WTC11 (cell line): ENCODE results near the gene URI1. TPM values are rescaled to one million over a fixed set of nuclear protein-coding genes. Genes with fewer than 3 reads are reported as not detected.

ENCODE experiments used
- ATAC-seq: fragments of 200-7000 bp; cut with Tn5 transposase; 2 replicates; pipeline ENCODE4 v1.10.0; 2021; ENCODE audit warnings: mild to moderate bottlenecking, moderate library complexity
- CTCF ChIA-PET: fragments of 300-600 bp; sonication (Branson Sonifier 250); formaldehyde crosslinking; loops from one replicate; lab custom pipeline; 2021; ENCODE audit warnings: antibody characterized with exemption; lab: Charles Lee
- POLR2A ChIA-PET: fragments of 350-600 bp; sonication (Branson Sonifier 250); formaldehyde crosslinking; loops from one replicate; lab custom pipeline; 2021; ENCODE audit warnings: antibody characterized with exemption; lab: Charles Lee
- DNase-seq: peaks from one replicate; pipeline ENCODE4 v3.0.0; 2021; ENCODE audit warnings: low spot score
- H3K27ac Mint-ChIP-seq: 2 replicates; pipeline ENCODE4 v1.8.0; 2021; ENCODE audit warnings: mixed read lengths
- H3K27me3 Mint-ChIP-seq: 2 replicates; pipeline ENCODE4 v1.8.0; 2021; ENCODE audit warnings: low read depth, mild to moderate bottlenecking, moderate library complexity, mixed read lengths
- H3K36me3 Mint-ChIP-seq: 2 replicates; pipeline ENCODE4 v1.8.0; 2021; ENCODE audit warnings: mixed read lengths
- H3K4me1 Mint-ChIP-seq: 2 replicates; pipeline ENCODE4 v1.8.0; 2022; ENCODE audit warnings: mixed read lengths
- H3K4me3 Mint-ChIP-seq: 2 replicates; pipeline ENCODE4 v1.8.0; 2021; ENCODE audit warnings: mild to moderate bottlenecking, moderate library complexity, mixed read lengths
- H3K9me3 Mint-ChIP-seq: 2 replicates; pipeline ENCODE4 v1.8.0; 2021; ENCODE audit warnings: mixed read lengths
- AFF4 ChIP-seq: sonication (generic); formaldehyde crosslinking; IDR thresholded peaks from 2 replicates; pipeline ENCODE4 v1.8.1; 2023; ENCODE audit warnings: mild to moderate bottlenecking, missing genetic modification reagents, borderline replicate concordance
- CREM ChIP-seq: sonication (generic); formaldehyde crosslinking; IDR thresholded peaks from 2 replicates; pipeline ENCODE4 v1.8.1; 2022; ENCODE audit warnings: mild to moderate bottlenecking, missing genetic modification reagents, moderate library complexity
- CTCF ChIP-seq: fragments of 200-600 bp; IDR thresholded peaks from 2 replicates; pipeline ENCODE4 v1.8.0; 2022; ENCODE audit warnings: antibody characterized with exemption
- EMX1 ChIP-seq: fragments of 250-450 bp; sonication (Bioruptor Pico); IDR thresholded peaks from 2 replicates; pipeline ENCODE4 v1.8.0; 2021; ENCODE audit warnings: mild to moderate bottlenecking
- FOXK1 ChIP-seq: sonication (generic); formaldehyde crosslinking; IDR thresholded peaks from 2 replicates; pipeline ENCODE4 v1.8.0; 2022; ENCODE audit warnings: mild to moderate bottlenecking, moderate library complexity, missing genetic modification reagents
- FOXP4 ChIP-seq: sonication (generic); formaldehyde crosslinking; IDR thresholded peaks from 2 replicates; pipeline ENCODE4 v1.8.0; 2022; ENCODE audit warnings: mild to moderate bottlenecking, missing genetic modification reagents
- IRF2 ChIP-seq: sonication (generic); formaldehyde crosslinking; IDR thresholded peaks from 2 replicates; pipeline ENCODE4 v1.8.0; 2022; ENCODE audit warnings: low read depth, missing genetic modification reagents, borderline replicate concordance
- MAX ChIP-seq: sonication (generic); formaldehyde crosslinking; IDR thresholded peaks from 2 replicates; pipeline ENCODE4 v1.8.0; 2022; ENCODE audit warnings: mild to moderate bottlenecking, missing genetic modification reagents
- NFE2L1 ChIP-seq: sonication (generic); formaldehyde crosslinking; IDR thresholded peaks from 2 replicates; pipeline ENCODE4 v1.8.1; 2023; ENCODE audit warnings: missing genetic modification reagents
- PREB ChIP-seq: sonication (generic); formaldehyde crosslinking; IDR thresholded peaks from 2 replicates; pipeline ENCODE4 v1.8.1; 2022; ENCODE audit warnings: mild to moderate bottlenecking, missing genetic modification reagents, moderate library complexity, borderline replicate concordance
- RORB ChIP-seq: fragments of 250-450 bp; sonication (Bioruptor Pico); IDR thresholded peaks from 2 replicates; pipeline ENCODE4 v1.9.0; 2021; ENCODE audit warnings: mild to moderate bottlenecking
- SOX15 ChIP-seq: fragments of 250-450 bp; sonication (Bioruptor Pico); IDR thresholded peaks from 2 replicates; pipeline ENCODE4 v1.9.0; 2021; ENCODE audit warnings: mild to moderate bottlenecking
- TCF7 ChIP-seq: sonication (generic); formaldehyde crosslinking; IDR thresholded peaks from 2 replicates; pipeline ENCODE4 v1.8.0; 2022; ENCODE audit warnings: mild to moderate bottlenecking, low read depth, missing genetic modification reagents, moderate library complexity
- TEAD1 ChIP-seq: sonication (generic); formaldehyde crosslinking; IDR thresholded peaks from 2 replicates; pipeline ENCODE4 v1.8.0; 2022; ENCODE audit warnings: mild to moderate bottlenecking, missing genetic modification reagents
- ZNF396 ChIP-seq: fragments of 250-450 bp; sonication (Bioruptor Pico); IDR thresholded peaks from 2 replicates; pipeline ENCODE4 v1.8.0; 2021; ENCODE audit warnings: mild to moderate bottlenecking, moderate library complexity, borderline replicate concordance
- total RNA-seq: library from RNA; stranded (reverse); gene quantifications from 3 replicates; pipeline ENCODE4 v1.2.3, GENCODE V29; 2021
- TF ChIP-seq, protein P1 (sequence below): sonication (generic); formaldehyde crosslinking; conservative IDR thresholded peaks from 2 replicates; pipeline ENCODE4 v1.8.1; 2023; ENCODE audit warnings: mild to moderate bottlenecking, low read depth, missing genetic modification reagents, moderate library complexity
- TF ChIP-seq, protein P2 (sequence below): fragments of 250-450 bp; sonication (Bioruptor Pico); IDR thresholded peaks from 2 replicates; pipeline ENCODE4 v1.8.0; 2021; ENCODE audit warnings: mild to moderate bottlenecking
- TF ChIP-seq, protein P3 (sequence below): sonication (generic); formaldehyde crosslinking; IDR thresholded peaks from 2 replicates; pipeline ENCODE4 v1.8.1; 2022; ENCODE audit warnings: low read depth, missing genetic modification reagents, borderline replicate concordance

URI1 gene
- total RNA-seq, 1 experiment from 2014 or later, result 57.1 TPM

- H3K27ac Mint-ChIP-seq, result no peak overlapping the region
- no peaks in the 10 kb centered on the region for H3K36me3 Mint-ChIP-seq
- ATAC-seq, result no peak
- ChIA-PET POLR2A (no interaction called here), CTCF (no interaction called here)
- H3K4me1 Mint-ChIP-seq, result peaks cover 7% of the 10 kb centered on the region
- no peak for DNase-seq
- no peak overlapping the region for H3K4me3 Mint-ChIP-seq
- H3K27me3 Mint-ChIP-seq, result no peaks in the 10 kb centered on the region
- TF ChIP-seq AFF4 (CRISPR knock-in tag) (no peak), MAX (CRISPR knock-in tag) (no peak), FOXK1 (CRISPR knock-in tag) (no peak), NFE2L1 (CRISPR knock-in tag) (no peak), CTCF (no peak), IRF2 (CRISPR knock-in tag) (no peak), RORB (CRISPR knock-in tag) (no peak), EMX1 (no peak), TEAD1 (CRISPR knock-in tag) (no peak), TCF7 (CRISPR knock-in tag) (no peak), PREB (no peak)
- TF ChIP-seq, protein P1, sequence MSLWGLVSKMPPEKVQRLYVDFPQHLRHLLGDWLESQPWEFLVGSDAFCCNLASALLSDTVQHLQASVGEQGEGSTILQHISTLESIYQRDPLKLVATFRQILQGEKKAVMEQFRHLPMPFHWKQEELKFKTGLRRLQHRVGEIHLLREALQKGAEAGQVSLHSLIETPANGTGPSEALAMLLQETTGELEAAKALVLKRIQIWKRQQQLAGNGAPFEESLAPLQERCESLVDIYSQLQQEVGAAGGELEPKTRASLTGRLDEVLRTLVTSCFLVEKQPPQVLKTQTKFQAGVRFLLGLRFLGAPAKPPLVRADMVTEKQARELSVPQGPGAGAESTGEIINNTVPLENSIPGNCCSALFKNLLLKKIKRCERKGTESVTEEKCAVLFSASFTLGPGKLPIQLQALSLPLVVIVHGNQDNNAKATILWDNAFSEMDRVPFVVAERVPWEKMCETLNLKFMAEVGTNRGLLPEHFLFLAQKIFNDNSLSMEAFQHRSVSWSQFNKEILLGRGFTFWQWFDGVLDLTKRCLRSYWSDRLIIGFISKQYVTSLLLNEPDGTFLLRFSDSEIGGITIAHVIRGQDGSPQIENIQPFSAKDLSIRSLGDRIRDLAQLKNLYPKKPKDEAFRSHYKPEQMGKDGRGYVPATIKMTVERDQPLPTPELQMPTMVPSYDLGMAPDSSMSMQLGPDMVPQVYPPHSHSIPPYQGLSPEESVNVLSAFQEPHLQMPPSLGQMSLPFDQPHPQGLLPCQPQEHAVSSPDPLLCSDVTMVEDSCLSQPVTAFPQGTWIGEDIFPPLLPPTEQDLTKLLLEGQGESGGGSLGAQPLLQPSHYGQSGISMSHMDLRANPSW, result no peak
- TF ChIP-seq, all 79 proteins: peak for 0
- H3K9me3 Mint-ChIP-seq, result peaks cover 8% of the 10 kb centered on the region; the same call in 1 of the 2 replicates
Measured at GRCh38 chr19:30054210-30054609, 112.2 kb downstream of the URI1 start.

DNA sequence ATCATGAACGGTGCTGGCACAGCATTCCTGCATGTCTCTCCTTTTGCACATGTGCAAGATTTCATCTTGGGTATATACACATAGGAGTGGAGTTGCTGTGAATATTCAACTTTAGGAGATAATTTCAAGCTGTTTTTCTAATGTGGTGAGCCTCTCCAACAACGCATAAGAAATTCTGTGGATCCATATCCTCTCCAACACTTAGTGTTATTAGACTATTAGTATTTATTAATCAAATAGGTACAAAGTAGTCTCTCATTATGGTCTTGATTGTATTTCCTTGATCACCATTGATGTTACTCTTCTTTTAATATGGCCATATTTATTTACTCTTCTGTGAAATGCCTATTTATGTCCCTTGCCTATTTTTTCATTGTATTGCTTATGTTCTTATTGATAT is 114.5 kb downstream of the URI1 start:
- ChIA-PET CTCF (no interaction called here), POLR2A (no interaction called here)
- Mint-ChIP-seq H3K9me3 (peaks cover 8% of the 10 kb centered on the region; the same call in 1 of the 2 replicates), H3K4me3 (no peak overlapping the region), H3K27ac (no peak overlapping the region), H3K36me3 (no peaks in the 10 kb centered on the region), H3K4me1 (no peaks in the 10 kb centered on the region), H3K27me3 (no peaks in the 10 kb centered on the region)
- no peak for DNase-seq
- ATAC-seq, result no peak
- TF ChIP-seq FOXP4 (no peak), SOX15 (CRISPR knock-in tag) (no peak), IRF2 (CRISPR knock-in tag) (no peak), ZNF396 (CRISPR knock-in tag) (no peak), CREM (CRISPR knock-in tag) (no peak)
- TF ChIP-seq, protein P1, result no peak
- TF ChIP-seq, protein P2, sequence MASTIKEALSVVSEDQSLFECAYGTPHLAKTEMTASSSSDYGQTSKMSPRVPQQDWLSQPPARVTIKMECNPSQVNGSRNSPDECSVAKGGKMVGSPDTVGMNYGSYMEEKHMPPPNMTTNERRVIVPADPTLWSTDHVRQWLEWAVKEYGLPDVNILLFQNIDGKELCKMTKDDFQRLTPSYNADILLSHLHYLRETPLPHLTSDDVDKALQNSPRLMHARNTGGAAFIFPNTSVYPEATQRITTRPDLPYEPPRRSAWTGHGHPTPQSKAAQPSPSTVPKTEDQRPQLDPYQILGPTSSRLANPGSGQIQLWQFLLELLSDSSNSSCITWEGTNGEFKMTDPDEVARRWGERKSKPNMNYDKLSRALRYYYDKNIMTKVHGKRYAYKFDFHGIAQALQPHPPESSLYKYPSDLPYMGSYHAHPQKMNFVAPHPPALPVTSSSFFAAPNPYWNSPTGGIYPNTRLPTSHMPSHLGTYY, result no peak
- TF ChIP-seq, protein P3, sequence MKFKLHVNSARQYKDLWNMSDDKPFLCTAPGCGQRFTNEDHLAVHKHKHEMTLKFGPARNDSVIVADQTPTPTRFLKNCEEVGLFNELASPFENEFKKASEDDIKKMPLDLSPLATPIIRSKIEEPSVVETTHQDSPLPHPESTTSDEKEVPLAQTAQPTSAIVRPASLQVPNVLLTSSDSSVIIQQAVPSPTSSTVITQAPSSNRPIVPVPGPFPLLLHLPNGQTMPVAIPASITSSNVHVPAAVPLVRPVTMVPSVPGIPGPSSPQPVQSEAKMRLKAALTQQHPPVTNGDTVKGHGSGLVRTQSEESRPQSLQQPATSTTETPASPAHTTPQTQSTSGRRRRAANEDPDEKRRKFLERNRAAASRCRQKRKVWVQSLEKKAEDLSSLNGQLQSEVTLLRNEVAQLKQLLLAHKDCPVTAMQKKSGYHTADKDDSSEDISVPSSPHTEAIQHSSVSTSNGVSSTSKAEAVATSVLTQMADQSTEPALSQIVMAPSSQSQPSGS, result no peak
